Spleen (tissue), 11 donors: ENCODE measurements around the gene TOR1B. TPM values are rescaled to one million over a fixed set of nuclear protein-coding genes. Genes with fewer than 3 reads are reported as not detected.

ENCODE experiments used
- DNase-seq: peaks from one replicate; pipeline ENCODE4 v3.0.0-alpha.2; 2020
- H3K27ac ChIP-seq, 8 donors: fragments of 200-600 bp; sonication (generic) in 7 of 8; 1 replicate in 4 of 8; 2 replicates in 4 of 8; pipeline versions ENCODE4 v1.5.0 to v1.8.0; 2016 to 2021; ENCODE audit warnings: inconsistent platforms in 4 of 8, mild to moderate bottlenecking in 4 of 8, moderate library complexity in 1 of 8
- H3K27me3 ChIP-seq, 7 donors: fragments of 200-600 bp; sonication (generic) in 6 of 7; replicated peaks in 1 of 7; 1 replicate in 4 of 7; 2 replicates in 3 of 7; pipeline versions ENCODE4 v1.5.0 to v1.8.0; 2016 to 2021; ENCODE audit warnings: inconsistent platforms in 3 of 7, mild to moderate bottlenecking in 1 of 7
- H3K36me3 ChIP-seq, 6 donors: fragments of 200-600 bp; sonication (generic) in 5 of 6; 1 replicate in 4 of 6; 2 replicates in 2 of 6; pipeline versions ENCODE4 v1.5.0 to v1.8.0; 2016 to 2021; ENCODE audit warnings: inconsistent platforms in 2 of 6
- H3K4me1 ChIP-seq, 6 donors: fragments of 200-600 bp; sonication (generic) in 5 of 6; 1 replicate in 3 of 6; 2 replicates in 3 of 6; pipeline versions ENCODE4 v1.5.0 to v1.8.0; 2016 to 2021; ENCODE audit warnings: inconsistent platforms in 3 of 6
- H3K4me3 ChIP-seq, 8 donors: fragments of 200-600 bp; sonication (generic) in 7 of 8; 1 replicate in 4 of 8; 2 replicates in 4 of 8; pipeline versions ENCODE4 v1.5.0 to v1.8.0; 2016 to 2021; ENCODE audit warnings: inconsistent platforms in 4 of 8, mild to moderate bottlenecking in 4 of 8, moderate library complexity in 2 of 8
- H3K9me3 ChIP-seq, 8 donors: fragments of 200-600 bp; sonication (generic) in 7 of 8; 1 replicate in 4 of 8; 2 replicates in 4 of 8; pipeline versions ENCODE4 v1.5.0 to v1.8.0; 2016 to 2021; ENCODE audit warnings: inconsistent platforms in 4 of 8
- POLR2A ChIP-seq, 3 donors: fragments of 450-650 bp; IDR thresholded peaks; one replicate each; pipeline ENCODE4 v1.5.1; 2017; ENCODE audit warnings: antibody characterized with exemption in 3 of 3, mild to moderate bottlenecking in 1 of 3
- POLR2AphosphoS5 ChIP-seq, 3 donors: sonication (generic); formaldehyde crosslinking; IDR thresholded peaks; one replicate each; pipeline ENCODE4 v1.5.1; 2017; ENCODE audit warnings: antibody characterized with exemption in 3 of 3
- WGBS, 5 donors: extraction: QIAGEN DNeasy Blood & Tissue Kit in 3 of 5; methylation state at CpG; one replicate each; pipeline versions ENCODE4 v1.1.5 to v1.1.7; 2013 to 2018; 5-methylcytosine and 5-hydroxymethylcytosine counted together
- intact Hi-C: fragments of 100-400 bp; cut with DNase I; formaldehyde crosslinking; loops from one replicate; pipeline ENCODE4 v1.15.0; 2023; ENCODE audit warnings: low total_unique reads
- polyA plus RNA-seq, 3 donors: library from polyadenylated mRNA; stranded (reverse); fragments of 200-250 nt; gene quantifications; one replicate each; pipeline ENCODE4 v1.2.1, GENCODE V29; 2013
- total RNA-seq, 7 donors: library from RNA; depleted of rRNA in 3 of 7; stranded (reverse); fragments of >200 nt in 3 of 7; fragmentation: NEBNext Ultra II Directional in 4 of 7; extraction: Animal tissue kit (Norgen Biotek cat#: 25700) in 4 of 7; gene quantifications; one replicate each; pipeline versions ENCODE4 v1.1.0 to v1.2.1, GENCODE V29; 2016 to 2021
- TF ChIP-seq, protein P1 (sequence below), 11 experiments: fragments of 200-600 bp in 7 of 11; fragments of 450-650 bp in 4 of 11; sonication (generic) in 4 of 11; IDR thresholded peaks in 8 of 11; conservative IDR thresholded peaks in 3 of 11; 1 replicate in 7 of 11; 2 replicates in 4 of 11; pipeline versions ENCODE4 v1.4.0 to v1.8.0; 2016 to 2021; ENCODE audit warnings: antibody characterized with exemption in 11 of 11, inconsistent platforms in 4 of 11, mild to moderate bottlenecking in 1 of 11
- donor health status: healthy with polysubstance abuse.
- donor health status: DM: no; HTN: no; CAD: no; lungs with moderate emphysema.
- donor health status: DM: no; HTN: no; CAD: no.
- donor health status: Bipolar disorder and iron deficiency.
- donor health status: healthy.
- donor health status: DM: no; HTN: no; CAD: no.
- donor health status: DM: yes; HTN: yes; CAD: no.

The TOR1B gene
- total and polyA plus RNA-seq, 10 donors: 5.3 to 38.0 (median 17.5) TPM

- H3K4me1 ChIP-seq: peaks cover 8 to 56% (median 22%) of the 10 kb centered on the region in 6 donors
- WGBS, 5 donors: 41 to 58% (median 54%) methylated on average over 4 of the region's 4 CpGs
- H3K4me3 ChIP-seq: peak overlapping the region in 1 of 8 donors; percentile 6
- no peak for DNase-seq
- no peaks in the 10 kb centered on the region for H3K9me3 ChIP-seq
- TF ChIP-seq, protein P1, sequence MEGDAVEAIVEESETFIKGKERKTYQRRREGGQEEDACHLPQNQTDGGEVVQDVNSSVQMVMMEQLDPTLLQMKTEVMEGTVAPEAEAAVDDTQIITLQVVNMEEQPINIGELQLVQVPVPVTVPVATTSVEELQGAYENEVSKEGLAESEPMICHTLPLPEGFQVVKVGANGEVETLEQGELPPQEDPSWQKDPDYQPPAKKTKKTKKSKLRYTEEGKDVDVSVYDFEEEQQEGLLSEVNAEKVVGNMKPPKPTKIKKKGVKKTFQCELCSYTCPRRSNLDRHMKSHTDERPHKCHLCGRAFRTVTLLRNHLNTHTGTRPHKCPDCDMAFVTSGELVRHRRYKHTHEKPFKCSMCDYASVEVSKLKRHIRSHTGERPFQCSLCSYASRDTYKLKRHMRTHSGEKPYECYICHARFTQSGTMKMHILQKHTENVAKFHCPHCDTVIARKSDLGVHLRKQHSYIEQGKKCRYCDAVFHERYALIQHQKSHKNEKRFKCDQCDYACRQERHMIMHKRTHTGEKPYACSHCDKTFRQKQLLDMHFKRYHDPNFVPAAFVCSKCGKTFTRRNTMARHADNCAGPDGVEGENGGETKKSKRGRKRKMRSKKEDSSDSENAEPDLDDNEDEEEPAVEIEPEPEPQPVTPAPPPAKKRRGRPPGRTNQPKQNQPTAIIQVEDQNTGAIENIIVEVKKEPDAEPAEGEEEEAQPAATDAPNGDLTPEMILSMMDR (IDR thresholded peaks at IDR 0.05 in 8 of 11, conservative IDR thresholded peaks at IDR 0.05 in 3 of 11): no peak
- TF ChIP-seq POLR2A (IDR thresholded peaks at IDR 0.05): no peak
- TF ChIP-seq POLR2AphosphoS5 (IDR thresholded peaks at IDR 0.05): no peak
- H3K27me3 ChIP-seq: no peaks in the 10 kb centered on the region
- peaks cover 0 to 68% (median 37%) of the 10 kb centered on the region in 6 donors for H3K36me3 ChIP-seq
- peak overlapping the region in 5 of 8 donors; percentile 50 to 69 (median 62) for H3K27ac ChIP-seq
- intact Hi-C loops: no loop called here
These were observed 3.1 kb downstream of the TOR1B start for GRCh38 chr9:129806061-129806460.

DNA sequence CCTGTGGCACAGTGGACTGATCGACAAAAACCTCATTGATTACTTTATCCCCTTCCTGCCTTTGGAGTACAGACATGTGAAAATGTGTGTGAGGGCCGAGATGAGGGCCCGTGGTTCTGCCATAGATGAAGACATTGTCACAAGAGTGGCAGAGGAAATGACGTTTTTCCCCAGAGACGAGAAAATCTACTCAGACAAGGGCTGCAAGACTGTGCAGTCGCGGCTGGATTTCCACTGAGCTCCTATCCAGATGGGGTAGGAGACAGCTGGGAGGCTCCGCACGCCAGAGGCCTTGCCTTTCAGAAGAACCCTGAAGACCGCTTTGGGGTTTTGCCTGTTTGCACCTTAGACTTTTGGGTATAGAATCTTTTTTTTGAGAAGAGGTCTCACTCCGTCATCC is 6.4 kb downstream of the TOR1B start:
- no peaks in the 10 kb centered on the region for H3K9me3 ChIP-seq
- no peaks in the 10 kb centered on the region for H3K27me3 ChIP-seq
- intact Hi-C loops: no loop called here
- peaks cover under 1 to 40% (median 13%) of the 10 kb centered on the region in 6 donors for H3K4me1 ChIP-seq
- TF ChIP-seq POLR2AphosphoS5 (IDR thresholded peaks at IDR 0.05): no peak
- TF ChIP-seq, protein P1 (IDR thresholded peaks at IDR 0.05 in 8 of 11, conservative IDR thresholded peaks at IDR 0.05 in 3 of 11): no peak
- TF ChIP-seq POLR2A (IDR thresholded peaks at IDR 0.05): no peak
- no peak for DNase-seq
- no peak overlapping the region for H3K4me3 ChIP-seq
- H3K36me3 ChIP-seq: peaks cover 0 to 98% (median 63%) of the 10 kb centered on the region in 6 donors
- H3K27ac ChIP-seq: no peak overlapping the region
- WGBS, 5 donors: 68 to 82% (median 73%) methylated on average over 10 to 11 of the region's 11 CpGs

DNA sequence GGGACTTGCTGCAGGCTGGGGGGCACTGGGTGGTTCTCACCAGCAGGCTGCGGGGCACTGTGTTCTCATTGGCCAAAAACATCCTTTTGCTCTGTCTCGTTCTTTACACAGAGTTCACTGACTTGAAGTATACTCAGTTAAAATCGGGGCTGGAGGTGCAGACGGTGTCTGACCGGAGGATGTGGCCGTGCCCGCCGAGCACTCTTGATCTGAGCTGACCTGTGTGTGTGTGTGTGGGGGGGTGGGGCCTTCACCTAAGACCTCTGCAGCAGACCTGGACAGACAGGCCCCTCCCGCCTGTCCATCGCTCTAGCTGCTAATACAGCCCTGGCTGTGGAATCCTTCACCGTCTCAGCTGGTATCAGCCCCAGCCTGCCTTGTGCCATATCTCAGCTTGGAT is 7.1 kb downstream of the TOR1B start:
- peaks cover 0 to 98% (median 70%) of the 10 kb centered on the region in 6 donors for H3K36me3 ChIP-seq
- H3K4me1 ChIP-seq: peaks cover 0 to 32% (median 8%) of the 10 kb centered on the region in 6 donors
- TF ChIP-seq, protein P1 (IDR thresholded peaks at IDR 0.05 in 8 of 11, conservative IDR thresholded peaks at IDR 0.05 in 3 of 11): no peak
- TF ChIP-seq POLR2A (IDR thresholded peaks at IDR 0.05) (no peak), POLR2AphosphoS5 (IDR thresholded peaks at IDR 0.05) (peak in 1 of 3 donors; percentile 11)
- H3K27ac ChIP-seq: no peak overlapping the region
- no peaks in the 10 kb centered on the region for H3K9me3 ChIP-seq
- intact Hi-C loops: no loop called here
- H3K27me3 ChIP-seq: no peaks in the 10 kb centered on the region
- DNase-seq: no peak
- WGBS, 5 donors: 92 to 97% (median 95%) methylated on average over 3 to 11 of the region's 11 CpGs
- H3K4me3 ChIP-seq: no peak overlapping the region

DNA sequence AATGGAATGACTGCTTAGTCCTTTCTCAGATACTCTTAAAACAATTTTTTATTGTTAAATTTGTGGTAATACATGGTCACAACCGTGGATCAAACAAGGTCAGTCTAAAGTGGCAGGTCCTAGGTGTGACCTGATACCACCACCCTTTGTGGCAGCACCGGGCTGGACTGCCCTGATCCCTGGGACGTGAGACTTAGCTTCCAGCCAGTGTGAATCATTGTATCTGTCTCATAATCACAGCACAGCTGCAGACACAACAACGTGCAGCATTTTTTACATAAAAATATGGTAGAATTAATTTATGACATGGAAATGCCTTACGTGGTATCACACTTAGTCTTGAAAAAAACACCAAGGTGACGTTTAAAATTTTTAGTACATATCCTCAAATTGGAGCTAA is 7.8 kb downstream of the TOR1B start:
- DNase-seq: no peak
- Histone ChIP-seq H3K27ac (no peak overlapping the region), H3K9me3 (no peaks in the 10 kb centered on the region), H3K27me3 (no peaks in the 10 kb centered on the region), H3K36me3 (peaks cover 0 to 98% (median 77%) of the 10 kb centered on the region in 6 donors), H3K4me1 (peaks cover 0 to 28% (median 5%) of the 10 kb centered on the region in 6 donors), H3K4me3 (no peak overlapping the region)
- WGBS, 5 donors: 83 to 89% (median 87%) methylated on average over 6 of the region's 6 CpGs
- TF ChIP-seq POLR2AphosphoS5 (IDR thresholded peaks at IDR 0.05) (no peak), POLR2A (IDR thresholded peaks at IDR 0.05) (no peak)
- TF ChIP-seq, protein P1 (IDR thresholded peaks at IDR 0.05 in 8 of 11, conservative IDR thresholded peaks at IDR 0.05 in 3 of 11): no peak
- intact Hi-C loops: no loop called here
